Activated CD4-positive, alpha-beta memory T cell treated with anti-CD3 and anti-CD28 coated beads, Interleukin-2, amount 10 ng/mL, durations not matched to agents 7 days and 5 days (primary cell): ENCODE measurements around the gene NPW. TPM values are rescaled to one million over a fixed set of nuclear protein-coding genes. Genes with fewer than 3 reads are reported as not detected.

Experiments
- CTCF ChIA-PET: fragments of 350-600 bp; sonication (Branson Sonifier 250); formaldehyde crosslinking; loops from one replicate; lab custom pipeline; 2021; ENCODE audit warnings: antibody characterized with exemption, inconsistent platforms; lab: Charles Lee
- POLR2A ChIA-PET: fragments of 350-600 bp; sonication (Branson Sonifier 250); formaldehyde crosslinking; loops from one replicate; lab custom pipeline; 2021; ENCODE audit warnings: antibody characterized with exemption; lab: Charles Lee
- DNase-seq: peaks from one replicate; pipeline ENCODE4 v3.0.0-alpha.2; 2020
- H3K27ac Mint-ChIP-seq: one replicate; pipeline ENCODE4 v1.8.0; 2021; ENCODE audit warnings: mild to moderate bottlenecking, mixed read lengths
- H3K27me3 Mint-ChIP-seq: one replicate; pipeline ENCODE4 v1.8.0; 2021; ENCODE audit warnings: mixed read lengths
- H3K36me3 Mint-ChIP-seq: one replicate; pipeline ENCODE4 v1.8.0; 2021; ENCODE audit warnings: low read depth, mixed read lengths
- H3K4me1 Mint-ChIP-seq: one replicate; pipeline ENCODE4 v1.8.0; 2021; ENCODE audit warnings: mixed read lengths
- H3K4me3 Mint-ChIP-seq: one replicate; pipeline ENCODE4 v1.8.0; 2021; ENCODE audit warnings: mild to moderate bottlenecking, mixed read lengths
- H3K9me3 Mint-ChIP-seq: one replicate; pipeline ENCODE4 v1.8.0; 2021; ENCODE audit warnings: mixed read lengths
- total RNA-seq, 2 experiments: library from RNA; stranded (reverse); gene quantifications; one replicate each; pipeline ENCODE4 v1.2.3, GENCODE V29; 2021

NPW gene
- total RNA-seq, 2 experiments from 2014 or later: 0.48 to 0.65 TPM

DNA sequence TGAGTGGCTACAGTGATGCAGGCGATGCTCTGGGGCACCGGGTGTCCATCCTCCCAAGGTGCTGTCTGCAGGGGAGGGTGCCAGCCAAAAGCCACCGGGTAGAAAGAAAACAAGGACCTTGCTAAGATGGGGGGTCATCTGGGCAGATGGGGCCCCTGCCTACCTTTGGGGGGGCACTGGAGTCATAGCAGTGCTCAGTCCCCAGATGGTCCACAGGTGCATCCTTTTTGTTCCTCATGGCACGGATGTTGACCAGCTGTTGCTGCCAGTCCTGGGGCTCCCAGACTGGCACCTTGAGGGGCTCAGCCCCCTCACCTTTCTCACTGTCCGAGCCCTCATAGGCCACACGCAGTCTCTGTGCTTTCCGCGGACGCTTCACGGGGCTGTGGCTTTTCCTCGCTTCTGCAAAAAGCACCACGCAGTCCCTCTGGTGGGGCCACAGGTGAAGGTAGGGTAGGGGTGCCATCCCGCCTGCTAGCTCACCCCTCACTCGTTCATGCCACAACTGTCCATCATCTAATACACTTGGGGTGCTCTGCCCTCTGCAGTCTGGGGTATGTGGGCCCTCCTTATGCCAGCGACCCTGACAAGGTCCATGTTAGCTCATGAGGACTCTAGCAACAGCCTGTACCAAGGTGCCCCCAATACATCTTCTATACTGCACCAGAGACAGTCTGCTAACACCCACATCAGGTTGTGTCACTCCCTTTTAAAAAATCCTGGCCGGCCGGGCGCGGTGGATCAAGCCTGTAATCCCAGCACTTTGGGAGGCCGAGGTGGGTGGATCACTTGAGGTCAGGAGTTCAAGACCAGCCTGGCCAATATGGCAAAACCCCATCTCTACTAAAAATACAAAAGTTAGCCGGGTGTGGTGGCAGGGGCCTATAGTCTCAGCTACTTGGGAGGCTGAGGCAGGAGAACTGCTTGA lies 26.6 kb downstream of the NPW start:
- Mint-ChIP-seq H3K27ac (no peak overlapping the region), H3K9me3 (no peaks in the 10 kb centered on the region), H3K27me3 (no peaks in the 10 kb centered on the region), H3K4me3 (peak overlapping the region; percentile 90), H3K4me1 (peaks cover 21% of the 10 kb centered on the region), H3K36me3 (no peaks in the 10 kb centered on the region)
- ChIA-PET POLR2A (interaction anchor here (0.8 to 2.8 kb wide), 4 partner anchors 19 to 160 kb away, joined by 3 to 19 read pairs (median 3); partner anchors contain the start of gene TRAF7), CTCF (interaction anchor here (0.8 to 2.3 kb wide), 3 partner anchors 26 to 103 kb away, joined by 3 to 10 read pairs (median 7); partner anchors contain the start of genes MSRB1 and NPW)
- DNase-seq: no peak

DNA sequence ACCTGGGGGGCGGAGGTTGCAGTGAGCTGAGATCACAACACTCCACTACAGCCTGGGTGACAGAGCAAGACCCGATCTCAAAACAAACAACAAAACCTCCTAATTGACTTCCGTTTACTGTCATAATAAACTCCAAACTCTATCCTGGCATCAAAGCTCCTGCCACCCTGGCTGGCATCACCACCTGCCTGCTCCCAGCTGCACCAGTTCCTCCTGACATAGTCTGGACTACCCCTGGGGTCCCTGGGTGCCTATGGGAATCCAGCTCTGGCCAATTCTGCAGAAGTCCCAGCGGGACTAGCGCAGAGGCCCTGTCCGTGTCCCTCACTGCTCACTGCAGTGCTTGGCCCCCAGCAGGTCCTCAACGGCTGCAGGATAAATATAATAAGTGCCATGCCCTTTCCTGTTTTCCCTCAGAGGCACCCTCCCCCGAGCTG lies 27.3 kb downstream of the NPW start:
- no peaks in the 10 kb centered on the region for H3K9me3 Mint-ChIP-seq
- H3K27ac Mint-ChIP-seq: peak overlapping the region; percentile 73
- H3K36me3 Mint-ChIP-seq: no peaks in the 10 kb centered on the region
- DNase-seq: no peak
- H3K4me3 Mint-ChIP-seq: peak overlapping the region; percentile 90
- CTCF ChIA-PET: interaction anchor here (0.8 to 2.3 kb wide), 5 partner anchors 27 to 108 kb away, joined by 3 to 10 read pairs (median 5); partner anchors contain the start of genes MSRB1, NPW and TRAF7
- H3K4me1 Mint-ChIP-seq: peaks cover 21% of the 10 kb centered on the region
- no peaks in the 10 kb centered on the region for H3K27me3 Mint-ChIP-seq
- POLR2A ChIA-PET: interaction anchor here (0.9 to 2.8 kb wide), 6 partner anchors 25 to 341 kb away, joined by 3 to 19 read pairs (median 4); partner anchors contain the start of genes MAPK8IP3 and TRAF7

DNA sequence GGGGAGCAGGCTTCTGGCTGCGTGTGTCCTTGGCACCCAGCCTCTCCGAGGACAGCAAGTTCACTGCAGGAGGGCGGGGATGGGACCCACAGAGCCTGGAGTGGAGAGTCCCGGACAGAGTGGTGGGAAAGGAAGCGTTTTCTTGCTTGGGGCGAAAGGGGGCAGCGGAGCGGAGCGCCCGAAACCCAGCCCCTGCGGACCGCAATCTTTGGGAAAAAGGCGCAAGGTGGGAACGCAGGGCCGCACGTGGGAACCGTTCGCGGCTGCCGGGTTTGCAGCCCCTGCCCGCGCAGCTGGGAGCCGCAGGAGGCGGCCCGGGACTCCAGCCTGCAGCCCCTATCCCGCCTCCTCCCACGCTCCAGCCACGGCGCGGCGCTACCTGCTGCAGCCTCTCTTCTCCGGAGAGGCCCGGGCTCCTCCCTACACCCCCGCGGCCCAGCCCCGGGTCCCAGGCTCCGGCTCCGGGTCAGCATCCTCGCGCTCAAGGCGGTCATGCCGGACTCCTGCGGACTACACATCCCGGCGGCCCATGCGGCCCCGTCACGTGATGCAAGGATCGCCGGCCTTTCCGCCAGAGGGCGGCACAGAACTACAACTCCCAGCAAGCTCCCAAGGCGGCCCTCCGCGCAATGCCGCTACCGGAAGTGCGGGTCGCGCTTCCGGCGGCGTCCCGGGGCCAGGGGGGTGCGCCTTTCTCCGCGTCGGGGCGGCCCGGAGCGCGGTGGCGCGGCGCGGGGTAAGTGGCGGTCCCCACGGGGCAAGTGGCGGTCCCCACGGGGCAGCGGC lies 27.9 kb downstream of the NPW start, which contains the start of the genes NTHL1 and TSC2:
NTHL1 (minus strand) TSS at position 505 of the 786 bp plus-strand sequence; CDS start at position 494, 11 bp downstream.
TSC2 (plus strand) TSS at position 656 of the 786 bp plus-strand sequence. CDS start 631 bp downstream, outside the sequence.
- no peaks in the 10 kb centered on the region for H3K9me3 Mint-ChIP-seq
- DNase-seq: peak; percentile 95
- ChIA-PET POLR2A (interaction anchor here (0.7 to 2.8 kb wide), 11 partner anchors 20 to 627 kb away, joined by 3 to 19 read pairs (median 3); partner anchors contain the start of genes MAPK8IP3, TRAF7 and UQCC4), CTCF (interaction anchor here (0.6 to 2.3 kb wide), 10 partner anchors 8 to 108 kb away, joined by 3 to 12 read pairs (median 5); partner anchors contain the start of genes MSRB1, NPW and TRAF7)
- peak within 1 kb of the TSS; percentile 90 for H3K4me3 Mint-ChIP-seq
- no peaks in the 10 kb centered on the region for H3K27me3 Mint-ChIP-seq
- H3K27ac Mint-ChIP-seq: peak within 1 kb of the TSS; percentile 73
- H3K36me3 Mint-ChIP-seq: no peaks in the 10 kb centered on the region
- peaks cover 21% of the 10 kb centered on the region for H3K4me1 Mint-ChIP-seq

DNA sequence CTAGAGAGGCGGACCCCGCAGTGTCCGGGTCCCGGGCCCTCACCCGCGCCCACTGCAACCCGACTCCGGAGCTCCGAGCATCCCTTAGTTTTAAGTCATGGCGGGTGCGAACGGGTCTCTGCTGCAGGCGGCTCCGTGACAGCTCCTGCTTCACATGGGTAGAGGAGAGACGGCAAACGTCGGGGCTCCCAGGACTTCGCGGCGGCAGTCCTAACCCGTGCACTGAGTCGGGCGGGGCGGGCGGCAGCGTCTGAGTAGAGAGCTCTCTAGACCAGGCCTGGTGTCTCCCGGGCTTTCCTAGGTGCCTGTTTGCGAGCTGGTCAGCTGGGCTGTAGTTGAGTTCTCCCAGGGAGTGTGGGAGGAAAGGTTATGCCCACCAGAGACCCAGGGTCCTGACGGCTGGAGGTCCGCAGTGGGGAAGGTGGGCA lies 28.5 kb downstream of the NPW start:
- POLR2A ChIA-PET: interaction anchor here (0.7 to 2.8 kb wide), 9 partner anchors 20 to 628 kb away, joined by 3 to 19 read pairs (median 4); partner anchors contain the start of genes MAPK8IP3, TRAF7 and UQCC4
- H3K27me3 Mint-ChIP-seq: no peaks in the 10 kb centered on the region
- no peaks in the 10 kb centered on the region for H3K9me3 Mint-ChIP-seq
- H3K4me3 Mint-ChIP-seq: peak overlapping the region; percentile 89
- CTCF ChIA-PET: interaction anchor here (0.6 to 2.3 kb wide), 9 partner anchors 8 to 107 kb away, joined by 3 to 12 read pairs (median 5); partner anchors contain the start of genes NPW and TRAF7
- peak overlapping the region; percentile 65 for H3K27ac Mint-ChIP-seq
- DNase-seq: no peak
- H3K4me1 Mint-ChIP-seq: peaks cover 21% of the 10 kb centered on the region
- no peaks in the 10 kb centered on the region for H3K36me3 Mint-ChIP-seq

DNA sequence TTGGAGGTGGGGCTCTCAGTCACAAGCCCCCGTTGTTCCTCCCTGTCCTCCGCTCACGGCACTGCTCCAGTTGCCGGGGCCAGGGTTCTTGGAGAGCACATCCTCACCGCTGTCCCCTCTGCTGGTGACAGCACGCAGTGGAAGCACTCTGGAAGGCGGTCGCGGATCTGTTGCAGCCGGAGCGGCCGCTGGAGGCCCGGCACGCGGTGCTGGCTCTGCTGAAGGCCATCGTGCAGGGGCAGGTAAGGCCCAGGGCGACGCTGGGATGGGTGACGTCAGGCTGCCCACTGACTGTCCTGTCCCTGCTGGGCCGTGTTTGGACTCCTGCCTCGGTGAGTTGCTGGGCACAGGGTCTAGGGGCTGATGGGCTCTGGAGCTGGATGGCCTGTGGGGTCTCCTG lies 33.6 kb downstream of the NPW start:
- Mint-ChIP-seq H3K27ac (no peak overlapping the region), H3K27me3 (no peaks in the 10 kb centered on the region), H3K9me3 (no peaks in the 10 kb centered on the region), H3K4me3 (no peak overlapping the region), H3K4me1 (peaks cover 12% of the 10 kb centered on the region), H3K36me3 (peaks cover 3% of the 10 kb centered on the region)
- ChIA-PET POLR2A (no interaction called here), CTCF (no interaction called here)
- DNase-seq: no peak

DNA sequence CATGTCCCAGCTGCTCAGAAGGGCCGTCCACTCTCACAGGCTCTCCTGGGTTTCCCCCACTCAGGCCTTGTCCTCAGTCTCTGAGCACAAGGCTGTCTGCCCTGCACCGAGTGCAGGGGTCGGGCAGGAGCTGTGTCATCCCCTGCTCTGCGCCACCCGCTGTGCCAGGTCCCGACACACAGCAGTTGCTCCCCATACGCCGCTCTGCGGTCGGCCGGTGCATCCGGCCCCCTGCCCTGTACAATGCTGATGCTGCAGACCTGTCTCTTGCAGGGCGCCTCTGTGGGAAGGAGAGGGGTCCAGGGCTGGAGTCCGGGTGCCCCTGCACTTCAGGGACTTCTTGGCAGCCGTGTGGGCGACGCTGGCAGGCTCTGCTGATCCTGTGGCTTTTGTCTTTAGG lies 34.3 kb downstream of the NPW start:
- Mint-ChIP-seq H3K27me3 (no peaks in the 10 kb centered on the region), H3K36me3 (peaks cover 3% of the 10 kb centered on the region), H3K27ac (no peak overlapping the region), H3K4me1 (peaks cover 5% of the 10 kb centered on the region), H3K9me3 (no peaks in the 10 kb centered on the region), H3K4me3 (no peak overlapping the region)
- ChIA-PET CTCF (no interaction called here), POLR2A (no interaction called here)
- DNase-seq: no peak

DNA sequence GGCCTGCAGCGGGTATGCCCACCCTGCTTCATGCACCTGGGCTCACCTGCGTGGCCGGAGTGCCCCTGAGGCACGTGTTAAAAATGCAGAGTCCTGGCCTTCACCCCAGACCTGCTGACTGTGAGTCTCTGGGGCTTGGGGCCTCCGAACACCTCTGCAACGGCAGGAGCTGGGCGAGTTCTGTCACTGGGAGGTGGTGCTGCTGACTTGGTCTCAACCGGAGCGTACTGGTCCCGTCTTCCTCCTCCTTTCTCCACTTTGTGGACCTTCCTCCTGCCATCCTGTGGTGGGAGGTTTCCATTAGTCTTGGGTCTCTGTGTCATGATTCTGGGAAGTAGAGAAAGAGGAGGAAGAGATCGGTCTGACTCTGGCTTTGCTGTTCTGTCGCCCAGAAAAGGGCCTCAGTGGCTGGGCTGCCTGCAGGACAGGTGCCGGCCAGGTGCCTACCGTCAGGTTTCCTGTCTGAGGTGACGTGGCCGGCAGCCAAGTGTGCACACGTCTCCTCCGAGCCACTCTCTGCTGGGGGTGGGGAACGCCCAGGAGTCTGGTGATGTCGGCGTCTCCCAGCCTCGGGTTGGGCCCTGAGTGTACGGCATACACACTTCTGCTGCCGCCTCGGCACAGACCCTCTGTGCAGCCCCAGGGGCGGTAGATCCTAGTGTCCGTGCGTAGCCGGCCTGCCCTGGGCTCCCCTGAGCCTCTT lies 35.1 kb downstream of the NPW start:
- DNase-seq: no peak
- Mint-ChIP-seq H3K9me3 (no peaks in the 10 kb centered on the region), H3K4me1 (no peaks in the 10 kb centered on the region), H3K36me3 (peaks cover 3% of the 10 kb centered on the region), H3K27me3 (no peaks in the 10 kb centered on the region), H3K4me3 (no peak overlapping the region), H3K27ac (no peak overlapping the region)
- CTCF ChIA-PET: no interaction called here
- POLR2A ChIA-PET: no interaction called here

DNA sequence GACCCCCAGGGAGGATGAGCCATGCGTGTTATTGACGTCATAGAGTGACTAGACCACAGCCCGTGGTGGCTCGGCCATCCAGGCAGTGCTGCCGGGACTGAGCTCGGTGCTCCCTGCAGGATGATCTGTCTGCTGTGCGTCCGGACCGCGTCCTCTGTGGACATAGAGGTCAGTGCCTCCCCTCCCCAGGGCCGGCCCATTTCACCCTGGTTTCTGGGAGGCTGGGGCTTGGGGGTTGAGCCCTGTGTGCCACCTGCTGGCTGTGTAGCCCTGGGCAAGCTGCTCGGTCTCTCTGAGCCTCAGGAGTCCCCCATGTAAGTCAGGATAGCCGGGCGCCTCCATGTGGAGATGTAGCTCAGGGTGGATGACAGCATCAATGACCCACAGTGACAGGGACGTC lies 36.5 kb downstream of the NPW start:
- Mint-ChIP-seq H3K27ac (no peak overlapping the region), H3K27me3 (no peaks in the 10 kb centered on the region), H3K4me3 (no peak overlapping the region), H3K4me1 (no peaks in the 10 kb centered on the region), H3K9me3 (no peaks in the 10 kb centered on the region), H3K36me3 (peaks cover 3% of the 10 kb centered on the region)
- POLR2A ChIA-PET: no interaction called here
- DNase-seq: no peak
- CTCF ChIA-PET: interaction anchor here (1.5 to 1.7 kb wide), 2 partner anchors 8 to 34 kb away, joined by 5 to 6 read pairs; partner anchors contain the start of genes NTHL1 and TSC2

DNA sequence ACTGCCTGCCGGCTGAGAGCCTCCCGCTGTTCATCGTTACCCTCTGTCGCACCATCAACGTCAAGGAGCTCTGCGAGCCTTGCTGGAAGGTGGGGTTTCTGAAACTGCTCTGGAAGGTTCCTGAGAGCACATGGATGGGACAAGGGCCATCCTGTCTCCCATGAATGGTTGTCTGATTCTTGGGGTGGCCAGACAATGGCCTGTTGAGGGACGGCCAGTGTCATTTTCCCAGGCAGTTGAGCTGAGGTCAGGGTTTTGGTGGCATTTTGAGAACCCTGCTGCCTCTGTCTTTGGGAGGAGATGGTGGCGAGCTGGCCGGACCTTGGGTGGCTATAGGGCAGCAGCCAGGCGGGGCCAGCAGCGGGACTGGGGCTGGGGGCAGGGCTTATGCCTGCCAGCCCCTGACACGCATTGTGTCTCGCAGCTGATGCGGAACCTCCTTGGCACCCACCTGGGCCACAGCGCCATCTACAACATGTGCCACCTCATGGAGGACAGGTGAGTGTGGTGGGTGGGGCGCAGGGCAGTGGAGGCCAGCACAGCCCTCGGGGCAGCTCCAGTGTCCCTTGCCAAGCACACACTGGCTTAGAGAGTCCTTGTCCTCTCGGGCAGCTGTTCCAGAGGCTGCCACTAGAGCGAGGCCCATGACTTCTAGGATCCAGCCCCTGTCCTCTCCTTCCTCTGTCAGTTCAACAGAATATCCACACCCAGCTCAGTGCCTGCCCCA lies 37.3 kb downstream of the NPW start:
- Mint-ChIP-seq H3K9me3 (no peaks in the 10 kb centered on the region), H3K27me3 (no peaks in the 10 kb centered on the region)

DNA sequence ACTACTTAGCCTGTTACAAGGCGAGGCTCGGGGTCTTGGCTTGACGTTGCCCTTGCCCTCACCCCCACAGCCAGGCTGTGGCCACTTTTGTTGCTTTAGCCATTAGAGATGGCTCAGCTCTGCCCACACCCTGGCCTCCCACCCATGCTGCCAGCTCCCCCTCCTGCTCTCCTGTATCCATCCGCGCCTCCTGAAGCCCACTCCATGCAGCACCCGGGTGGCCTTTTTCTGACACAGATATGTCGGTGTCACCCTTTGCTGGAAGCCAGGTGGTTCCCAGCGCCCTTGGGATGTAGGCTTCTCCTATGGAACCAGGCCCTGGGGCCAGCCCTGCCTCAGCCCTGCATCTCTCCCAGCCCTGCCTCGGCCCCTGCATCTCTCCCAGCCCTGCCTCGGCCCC lies 37.9 kb downstream of the NPW start:
- H3K9me3 Mint-ChIP-seq: no peaks in the 10 kb centered on the region
- peaks cover 3% of the 10 kb centered on the region for H3K36me3 Mint-ChIP-seq
- ChIA-PET POLR2A (no interaction called here), CTCF (no interaction called here)
- no peak overlapping the region for H3K4me3 Mint-ChIP-seq
- no peaks in the 10 kb centered on the region for H3K27me3 Mint-ChIP-seq
- H3K27ac Mint-ChIP-seq: no peak overlapping the region
- no peaks in the 10 kb centered on the region for H3K4me1 Mint-ChIP-seq
- DNase-seq: no peak

More for the DNA sequence above, 37.3 kb downstream of the NPW start:
- H3K4me3 Mint-ChIP-seq: no peak overlapping the region
- no peak for DNase-seq
- CTCF ChIA-PET: interaction anchor here (1.5 to 1.7 kb wide), 2 partner anchors 9 to 34 kb away, joined by 5 to 6 read pairs; partner anchors contain the start of genes NTHL1 and TSC2
- no peaks in the 10 kb centered on the region for H3K4me1 Mint-ChIP-seq
- POLR2A ChIA-PET: no interaction called here
- no peak overlapping the region for H3K27ac Mint-ChIP-seq
- peaks cover 3% of the 10 kb centered on the region for H3K36me3 Mint-ChIP-seq

DNA sequence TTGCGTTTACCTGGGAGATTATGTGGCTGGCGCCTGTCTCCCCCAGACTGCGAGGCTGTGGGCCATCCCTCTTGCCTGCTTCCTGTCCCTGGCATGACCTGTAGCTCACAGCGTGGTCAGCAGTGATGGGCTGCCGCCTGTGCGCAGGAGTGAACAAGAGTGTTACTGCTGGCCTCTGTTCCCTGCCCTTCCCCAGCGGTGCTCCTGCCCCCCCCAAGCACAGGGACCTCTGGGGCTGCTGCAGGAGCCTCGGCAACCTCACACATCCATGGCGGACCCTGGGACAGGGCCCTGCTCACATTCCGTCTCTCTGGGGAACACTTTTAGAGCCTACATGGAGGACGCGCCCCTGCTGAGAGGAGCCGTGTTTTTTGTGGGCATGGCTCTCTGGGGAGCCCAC lies 38.8 kb downstream of the NPW start:
- H3K4me1 Mint-ChIP-seq: no peaks in the 10 kb centered on the region
- H3K27ac Mint-ChIP-seq: no peak overlapping the region
- H3K9me3 Mint-ChIP-seq: no peaks in the 10 kb centered on the region
- peaks cover 3% of the 10 kb centered on the region for H3K36me3 Mint-ChIP-seq
- ChIA-PET CTCF (no interaction called here), POLR2A (no interaction called here)
- H3K27me3 Mint-ChIP-seq: no peaks in the 10 kb centered on the region
- no peak for DNase-seq
- H3K4me3 Mint-ChIP-seq: no peak overlapping the region
